Liver (tissue), 3 donors: Measurements from ENCODE around the gene MALT1.

Experiments
- CTCF ChIP-seq: fragments of 150-350 bp; IDR thresholded peaks from 2 replicates; pipeline ENCODE4 v1.5.1; 2017; ENCODE audit warnings: improper control_type of control experiment, low read depth, low read length; ENCODE audit not compliant: missing input control
- JUND ChIP-seq, 2 donors: IDR thresholded peaks; 2 replicates each; pipeline ENCODE4 v1.6.1; 2016; ENCODE audit warnings: antibody characterized with exemption in 2 of 2
- RAD21 ChIP-seq, 2 donors: IDR thresholded peaks; 2 replicates each; pipeline ENCODE4 v1.6.1; 2016; ENCODE audit warnings: antibody characterized with exemption in 2 of 2, mild to moderate bottlenecking in 2 of 2
- donor health status: healthy.
- donor health status: healthy.

- TF ChIP-seq CTCF (no peak), JUND (IDR thresholded peaks at IDR 0.05) (no peak), RAD21 (IDR thresholded peaks at IDR 0.05) (no peak)
Observed at GRCh38 chr18:58694221-58694620, 23.0 kb downstream of the MALT1 start.
